Measurements from ENCODE around the gene TMEM109. TPM values are rescaled to one million over a fixed set of nuclear protein-coding genes. Genes with fewer than 3 reads are reported as not detected.

Gene TMEM109
- polyA plus RNA-seq, 1 experiment: 70.0 TPM

GRCh38 chr11:60957188-60957587 is 43.2 kb downstream of the TMEM109 start:
- Histone ChIP-seq H3K27me3 (ENCODE audit: control insufficient read depth, insufficient read depth, low read length) (peaks cover 4% of the 10 kb centered on the region), H3K36me3 (ENCODE audit: control insufficient read depth, insufficient read depth, low read length) (no peaks in the 10 kb centered on the region), H3K4me3 (ENCODE audit: low read depth, low read length) (no peak overlapping the region)
- POLR2A ChIA-PET: no interaction called here
- TF ChIP-seq CTCF (IDR thresholded peaks at IDR 0.05; ENCODE audit: insufficient read depth, low read depth, low read length): no peak
- DNase-seq (ENCODE audit: low read depth): no peak
- CTCF ChIA-PET: interaction anchor here (0.8 kb wide), 1 partner anchor 12 kb away, joined by 3 read pairs; no protein-coding TSS in a partner anchor

- Histone ChIP-seq H3K36me3 (ENCODE audit: control insufficient read depth, insufficient read depth, low read length) (no peaks in the 10 kb centered on the region), H3K27me3 (ENCODE audit: control insufficient read depth, insufficient read depth, low read length) (peaks cover 4% of the 10 kb centered on the region), H3K4me3 (ENCODE audit: low read depth, low read length) (no peak overlapping the region)
- TF ChIP-seq CTCF (IDR thresholded peaks at IDR 0.05; ENCODE audit: insufficient read depth, low read depth, low read length): no peak
- DNase-seq (ENCODE audit: low read depth): no peak
- POLR2A ChIA-PET: no interaction called here
- CTCF ChIA-PET: interaction anchor here (1.0 kb wide), 1 partner anchor 11 kb away, joined by 4 read pairs; no protein-coding TSS in a partner anchor
These were observed 45.5 kb downstream of the TMEM109 start for GRCh38 chr11:60959431-60959830.

- ChIA-PET CTCF (interaction anchor here (2.9 kb wide), 1 partner anchor 10 kb away, joined by 16 read pairs; the partner anchor contains the start of gene CD6), POLR2A (no interaction called here)
- DNase-seq (ENCODE audit: low read depth): no peak
- H3K36me3 ChIP-seq (ENCODE audit: control insufficient read depth, insufficient read depth, low read length): no peaks in the 10 kb centered on the region
- no peak for TF ChIP-seq CTCF (IDR thresholded peaks at IDR 0.05; ENCODE audit: insufficient read depth, low read depth, low read length)
- no peak overlapping the region for H3K4me3 ChIP-seq (ENCODE audit: low read depth, low read length)
- peaks cover 6% of the 10 kb centered on the region for H3K27me3 ChIP-seq (ENCODE audit: control insufficient read depth, insufficient read depth, low read length)
These were observed 46.4 kb downstream of the TMEM109 start for GRCh38 chr11:60960405-60960804.

GRCh38 chr11:60964801-60965200 is 50.8 kb downstream of the TMEM109 start:
- no peak for TF ChIP-seq CTCF (IDR thresholded peaks at IDR 0.05; ENCODE audit: insufficient read depth, low read depth, low read length)
- Histone ChIP-seq H3K4me3 (ENCODE audit: low read depth, low read length) (no peak overlapping the region), H3K36me3 (ENCODE audit: control insufficient read depth, insufficient read depth, low read length) (no peaks in the 10 kb centered on the region), H3K27me3 (ENCODE audit: control insufficient read depth, insufficient read depth, low read length) (peaks cover 10% of the 10 kb centered on the region)
- no peak for DNase-seq (ENCODE audit: low read depth)
- ChIA-PET CTCF (interaction anchor here (1.6 kb wide), 1 partner anchor 210 kb away, joined by 3 read pairs; no protein-coding TSS in a partner anchor), POLR2A (no interaction called here)

- no peak for TF ChIP-seq CTCF (IDR thresholded peaks at IDR 0.05; ENCODE audit: insufficient read depth, low read depth, low read length)
- peaks cover 11% of the 10 kb centered on the region for H3K27me3 ChIP-seq (ENCODE audit: control insufficient read depth, insufficient read depth, low read length)
- no peak for DNase-seq (ENCODE audit: low read depth)
- H3K4me3 ChIP-seq (ENCODE audit: low read depth, low read length): no peak overlapping the region
- POLR2A ChIA-PET: no interaction called here
- H3K36me3 ChIP-seq (ENCODE audit: control insufficient read depth, insufficient read depth, low read length): no peaks in the 10 kb centered on the region
- CTCF ChIA-PET: interaction anchor here (1.2 to 2.5 kb wide), 5 partner anchors 18 to 223 kb away, joined by 3 to 15 read pairs (median 3); no protein-coding TSS in a partner anchor
These were observed 52.9 kb downstream of the TMEM109 start for GRCh38 chr11:60966890-60967289.
